Measurements from ENCODE around the gene SLFN14. TPM values are rescaled to one million over a fixed set of nuclear protein-coding genes. Genes with fewer than 3 reads are reported as not detected.

SLFN14 gene
- total and polyA plus RNA-seq, 2 of the 4 experiments (the other 2 are of a cell fraction): not detected

DNA sequence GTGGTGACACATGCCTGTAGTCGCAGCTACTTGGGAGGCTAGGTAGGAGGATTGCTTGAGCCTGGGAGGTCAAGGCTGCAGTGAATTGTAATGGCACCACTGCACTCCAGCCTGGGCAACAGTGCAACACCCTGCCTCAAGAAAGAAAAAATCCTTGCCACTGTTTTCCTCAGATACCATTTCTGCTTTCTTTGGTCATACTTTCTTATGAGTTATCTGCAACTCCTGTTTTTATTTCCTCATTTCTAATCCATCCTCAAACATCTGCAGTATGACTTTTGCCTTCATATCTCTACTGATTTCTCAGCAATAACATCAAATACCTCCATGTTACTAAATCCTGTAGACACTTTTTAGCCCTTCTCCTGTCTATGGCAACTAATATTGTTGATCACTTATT is 23.4 kb upstream of the SLFN14 start:
- H3K4me2 ChIP-seq (ENCODE audit: low read depth, low read length): no peak overlapping the region
- H3K4ac ChIP-seq (ENCODE audit: low read depth, low read length): no peak overlapping the region
- no peaks in the 10 kb centered on the region; the same call in 1 of the 2 replicates for H3K4me1 ChIP-seq (ENCODE audit: control insufficient read depth, insufficient read depth, low read length)
- DNase-seq (no peak), ATAC-seq (ENCODE audit: low read depth) (no peak)
- H2AFZ ChIP-seq (replicated peaks; ENCODE audit: low read length, poor library complexity): no peak overlapping the region
- 0 out of 2 replicates have a peak, but pooled peaks cover under 1% of the 10 kb centered on the region for H4K20me1 ChIP-seq (ENCODE audit: insufficient read depth, low read length)
- no peaks in the 10 kb centered on the region for H3K27me3 ChIP-seq (ENCODE audit: control insufficient read depth, insufficient read depth, low read length)
- H4K5ac ChIP-seq (ENCODE audit: low read depth, low read length): no peak overlapping the region
- H2BK120ac ChIP-seq (ENCODE audit: low read depth, low read length): no peak overlapping the region
- peaks cover 9 to 21% of the 10 kb centered on the region in 2 experiments; a peak in 3 of 4 replicates for H3K79me1 ChIP-seq (ENCODE audit: low read depth in 1 of 2, low read length in 2 of 2)
- intact Hi-C loops (cut with micrococcal nuclease): no loop called here
- H3K9me1 ChIP-seq (ENCODE audit: insufficient read depth, low read length): no peaks in the 10 kb centered on the region; the same call in none of the 2 replicates
- no peaks in the 10 kb centered on the region for H3K9me3 ChIP-seq (ENCODE audit: control insufficient read depth, insufficient read depth, low read length)
- no peak overlapping the region for H2BK20ac ChIP-seq (ENCODE audit: low read depth, low read length)
- no peak overlapping the region for H4K8ac ChIP-seq (ENCODE audit: low read depth in 2 of 2, low read length in 2 of 2)
- TF ChIP-seq RCOR1 (IDR thresholded peaks at IDR 0.05; ENCODE audit: insufficient replicate concordance, low read length): no peak
- TF ChIP-seq MXI1 (IDR thresholded peaks at IDR 0.05; ENCODE audit: borderline replicate concordance, low read depth, low read length): no peak
- no peak for TF ChIP-seq CEBPB (IDR thresholded peaks at IDR 0.05; ENCODE audit: low read depth, low read length)
- TF ChIP-seq CHD1 (IDR thresholded peaks at IDR 0.05; ENCODE audit: low read depth, low read length): no peak
- TF ChIP-seq MAFK (IDR thresholded peaks at IDR 0.05; ENCODE audit: low read depth, low read length): no peak
- TF ChIP-seq FOS (IDR thresholded peaks at IDR 0.05; ENCODE audit: low read depth, low read length): no peak
- TF ChIP-seq SMC3 (IDR thresholded peaks at IDR 0.05; ENCODE audit: low read depth, low read length): no peak
- no peak for TF ChIP-seq MAZ (IDR thresholded peaks at IDR 0.05; ENCODE audit: borderline replicate concordance, low read depth, low read length)
- TF ChIP-seq, protein P1, sequence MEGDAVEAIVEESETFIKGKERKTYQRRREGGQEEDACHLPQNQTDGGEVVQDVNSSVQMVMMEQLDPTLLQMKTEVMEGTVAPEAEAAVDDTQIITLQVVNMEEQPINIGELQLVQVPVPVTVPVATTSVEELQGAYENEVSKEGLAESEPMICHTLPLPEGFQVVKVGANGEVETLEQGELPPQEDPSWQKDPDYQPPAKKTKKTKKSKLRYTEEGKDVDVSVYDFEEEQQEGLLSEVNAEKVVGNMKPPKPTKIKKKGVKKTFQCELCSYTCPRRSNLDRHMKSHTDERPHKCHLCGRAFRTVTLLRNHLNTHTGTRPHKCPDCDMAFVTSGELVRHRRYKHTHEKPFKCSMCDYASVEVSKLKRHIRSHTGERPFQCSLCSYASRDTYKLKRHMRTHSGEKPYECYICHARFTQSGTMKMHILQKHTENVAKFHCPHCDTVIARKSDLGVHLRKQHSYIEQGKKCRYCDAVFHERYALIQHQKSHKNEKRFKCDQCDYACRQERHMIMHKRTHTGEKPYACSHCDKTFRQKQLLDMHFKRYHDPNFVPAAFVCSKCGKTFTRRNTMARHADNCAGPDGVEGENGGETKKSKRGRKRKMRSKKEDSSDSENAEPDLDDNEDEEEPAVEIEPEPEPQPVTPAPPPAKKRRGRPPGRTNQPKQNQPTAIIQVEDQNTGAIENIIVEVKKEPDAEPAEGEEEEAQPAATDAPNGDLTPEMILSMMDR (conservative IDR thresholded peaks at IDR 0.05; ENCODE audit: low read depth, low read length): no peak
- TF ChIP-seq BHLHE40 (IDR thresholded peaks at IDR 0.05; ENCODE audit: low read depth, low read length): no peak
- TF ChIP-seq ELK1 (IDR thresholded peaks at IDR 0.05; ENCODE audit: borderline replicate concordance, low read depth, low read length): no peak
- TF ChIP-seq RFX5 (IDR thresholded peaks at IDR 0.05; ENCODE audit: low read depth, low read length): no peak
- TF ChIP-seq RAD21 (IDR thresholded peaks at IDR 0.05; ENCODE audit: low read length): no peak
- TF ChIP-seq POLR2A (IDR thresholded peaks at IDR 0.05; ENCODE audit: low read depth, low read length): no peak
- TF ChIP-seq NFE2L2 (IDR thresholded peaks at IDR 0.05; ENCODE audit: low read depth, low read length): no peak
- TF ChIP-seq USF2 (IDR thresholded peaks at IDR 0.05; ENCODE audit: low read depth, low read length): no peak
- H3K23ac ChIP-seq (ENCODE audit: low read depth, low read length): no peak overlapping the region
- dilution Hi-C loops (cut with HindIII; ENCODE audit: low sequenced_read_pairs, unreplicated experiment): no loop called here
- in situ Hi-C loops (cut with MboI; ENCODE audit: low sequenced_read_pairs): loop anchor here (25.0 kb wide), 1 partner anchor 597 kb away; the partner anchor contains the start of gene LIG3
- H3K4me3 ChIP-seq (ENCODE audit: insufficient read depth, low read depth, low read length): no peak overlapping the region
- no peak overlapping the region for H3K18ac ChIP-seq (ENCODE audit: low read depth, low read length)
- no peak overlapping the region for H2BK5ac ChIP-seq (ENCODE audit: low read depth, low read length, poor library complexity, severe bottlenecking)
- ChIA-PET CTCF (no interaction called here), POLR2A (ENCODE audit: unreplicated experiment) (no interaction called here)
- no peak overlapping the region for H3K9ac ChIP-seq (ENCODE audit: low read depth, low read length)
- H2BK15ac ChIP-seq (ENCODE audit: low read depth, low read length): no peak overlapping the region
- no peak overlapping the region for H3K14ac ChIP-seq (replicated peaks; ENCODE audit: low read depth, low read length)
- no peak overlapping the region for H4K91ac ChIP-seq (ENCODE audit: insufficient read depth, low read depth, low read length)
- BruUV-seq (replicated peaks): no TSS peak
- no peak overlapping the region for H2AK9ac ChIP-seq (replicated peaks; ENCODE audit: low read depth, low read length, poor library complexity)
- no peaks in the 10 kb centered on the region for H3K36me3 ChIP-seq (ENCODE audit: control insufficient read depth, insufficient read depth, low read length)
- no peak overlapping the region for H3K27ac ChIP-seq (ENCODE audit: insufficient read depth, low read length)
- H2AK5ac ChIP-seq (ENCODE audit: low read depth, low read length): no peak overlapping the region
- WGBS, 2 experiments (ENCODE audit: extremely low coverage in 2 of 2, insufficient read length in 1 of 2): no CpG with 5 or more reads among the region's 1 CpG
- no peak overlapping the region for H3K56ac ChIP-seq (ENCODE audit: extremely low read depth, insufficient read depth, low read length)

Measured in IMR-90 (cell line).